ENCODE data around the gene ARL6IP4. TPM values are rescaled to one million over a fixed set of nuclear protein-coding genes. Genes with fewer than 3 reads are reported as not detected.

ARL6IP4 gene
- total and polyA plus RNA-seq, 10 of the 15 experiments (the other 5 are each of a cell fraction or from before 2014, with no cell fraction given), result 2.5 to 320 (median 188) TPM

DNA sequence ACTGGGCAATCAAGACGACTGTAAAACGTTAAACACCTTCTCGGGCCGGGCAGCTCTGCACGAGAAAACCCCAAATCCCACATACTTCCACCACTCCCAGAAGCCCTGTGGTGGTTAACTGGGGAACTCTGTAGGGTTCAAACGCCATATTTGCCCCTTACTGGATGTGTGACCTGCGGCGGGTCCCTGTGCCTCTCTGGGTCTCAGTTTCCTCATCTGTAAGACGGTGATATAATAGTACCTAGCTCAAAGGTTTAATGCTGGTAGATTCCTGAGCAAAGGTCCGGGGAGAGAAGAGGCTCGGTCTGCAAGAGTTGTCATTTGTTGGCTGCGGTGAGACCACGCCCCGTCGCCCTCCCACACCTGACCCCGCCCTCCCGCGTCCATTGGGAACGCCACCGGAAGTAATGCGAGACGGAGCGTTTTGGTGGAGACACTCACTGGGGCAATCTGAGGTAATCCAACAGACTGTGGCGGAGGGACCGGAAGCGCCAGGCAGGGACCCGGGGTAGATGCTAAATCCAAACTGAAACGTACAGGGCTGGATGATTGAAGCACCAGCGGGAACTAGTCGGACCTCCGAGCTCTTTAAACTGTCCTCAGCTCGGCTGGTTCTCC, 6.1 kb upstream of the ARL6IP4 start:
- ChIA-PET POLR2A (interaction anchor here (0.5 to 1.9 kb wide), 8 partner anchors 8 to 609 kb away, joined by 3 to 9 read pairs (median 4); partner anchors contain the start of genes ABCB9, MPHOSPH9, MTRFR and TMED2), CTCF (interaction anchor here (0.5 to 3.4 kb wide), 4 partner anchors 80 to 264 kb away, joined by 3 to 15 read pairs (median 8); partner anchors contain the start of genes MPHOSPH9 and MTRFR), SMC1A (ENCODE audit: uncharacterized antibody, unreplicated experiment) (interaction anchor here (0.6 to 1.9 kb wide), 5 partner anchors 10 to 628 kb away, joined by 3 to 6 read pairs (median 4); partner anchors contain the start of gene DDX55), RAD21 (ENCODE audit: unreplicated experiment) (interaction anchor here (0.6 to 2.6 kb wide), 6 partner anchors 27 to 263 kb away, joined by 3 to 14 read pairs (median 3); partner anchors contain the start of gene MTRFR)
- H3K36me3 ChIP-seq (ENCODE audit: control insufficient read depth in 2 of 2, insufficient read depth in 2 of 2, low read length in 1 of 2), result peaks cover 0 to 4% of the 10 kb centered on the region in 2 experiments; a peak in 2 of 4 replicates
- H4K20me1 ChIP-seq (ENCODE audit: control insufficient read depth, insufficient read depth), result no peaks in the 10 kb centered on the region
- no peaks in the 10 kb centered on the region for H3K9me3 ChIP-seq (replicated peaks; ENCODE audit: control insufficient read depth, insufficient read depth, low read length)
- 1% methylated on average over 32 of the region's 32 CpGs for WGBS (ENCODE audit: insufficient coverage, insufficient replicate concordance, low lambda C conversion rate, missing lambda C conversion rate)
- H3K4me3 ChIP-seq, result peak overlapping the region; percentile 84
- ATAC-seq, result peak; percentile 92
- peak overlapping the region; percentile 90 for H3K4me2 ChIP-seq (ENCODE audit: control insufficient read depth, insufficient read depth)
- BruUV-seq (replicated peaks), result TSS peak; percentile 92
- peaks cover 17% of the 10 kb centered on the region for H3K4me1 ChIP-seq (ENCODE audit: control insufficient read depth, insufficient read depth, low read length)
- intact Hi-C loops (cut with micrococcal nuclease; ENCODE audit: unreplicated experiment) (loop anchor here (2.0 kb wide), 1 partner anchor 264 kb away; no protein-coding TSS in a partner anchor), in situ Hi-C loops (cut with MboI) (no loop called here)
- peak overlapping the region; percentile 98 for H2AFZ ChIP-seq (ENCODE audit: control insufficient read depth, low read depth, low read length)
- H3K9ac ChIP-seq (ENCODE audit: control insufficient read depth, insufficient read depth, low read length), result peak overlapping the region; percentile 100
- FAIRE-seq, result peak; percentile 99
- DNase-seq (ENCODE audit: low read depth, low spot score), result peak; percentile 96
- H3K27me3 ChIP-seq (replicated peaks in 1 of 2; ENCODE audit: control insufficient read depth in 2 of 2, insufficient read depth in 2 of 2, low read length in 1 of 2), result no peaks in the 10 kb centered on the region
- H3K79me2 ChIP-seq (ENCODE audit: control insufficient read depth, insufficient read depth, low read length), result peaks cover 17% of the 10 kb centered on the region
- peak overlapping the region; percentile 99 for H3K27ac ChIP-seq (ENCODE audit: control insufficient read depth, insufficient read depth)
- TF ChIP-seq IRF4 (IDR thresholded peaks at IDR 0.05; ENCODE audit: low read depth, low read length), result no peak
- no peak for TF ChIP-seq SPI1 (IDR thresholded peaks at IDR 0.05; ENCODE audit: borderline replicate concordance, insufficient read depth, low read depth, low read length)
- no peak for TF ChIP-seq ZSCAN29 (IDR thresholded peaks at IDR 0.05)
- TF ChIP-seq, protein P1, sequence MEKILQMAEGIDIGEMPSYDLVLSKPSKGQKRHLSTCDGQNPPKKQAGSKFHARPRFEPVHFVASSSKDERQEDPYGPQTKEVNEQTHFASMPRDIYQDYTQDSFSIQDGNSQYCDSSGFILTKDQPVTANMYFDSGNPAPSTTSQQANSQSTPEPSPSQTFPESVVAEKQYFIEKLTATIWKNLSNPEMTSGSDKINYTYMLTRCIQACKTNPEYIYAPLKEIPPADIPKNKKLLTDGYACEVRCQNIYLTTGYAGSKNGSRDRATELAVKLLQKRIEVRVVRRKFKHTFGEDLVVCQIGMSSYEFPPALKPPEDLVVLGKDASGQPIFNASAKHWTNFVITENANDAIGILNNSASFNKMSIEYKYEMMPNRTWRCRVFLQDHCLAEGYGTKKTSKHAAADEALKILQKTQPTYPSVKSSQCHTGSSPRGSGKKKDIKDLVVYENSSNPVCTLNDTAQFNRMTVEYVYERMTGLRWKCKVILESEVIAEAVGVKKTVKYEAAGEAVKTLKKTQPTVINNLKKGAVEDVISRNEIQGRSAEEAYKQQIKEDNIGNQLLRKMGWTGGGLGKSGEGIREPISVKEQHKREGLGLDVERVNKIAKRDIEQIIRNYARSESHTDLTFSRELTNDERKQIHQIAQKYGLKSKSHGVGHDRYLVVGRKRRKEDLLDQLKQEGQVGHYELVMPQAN (conservative IDR thresholded peaks at IDR 0.05), result no peak
- TF ChIP-seq, protein P2, sequence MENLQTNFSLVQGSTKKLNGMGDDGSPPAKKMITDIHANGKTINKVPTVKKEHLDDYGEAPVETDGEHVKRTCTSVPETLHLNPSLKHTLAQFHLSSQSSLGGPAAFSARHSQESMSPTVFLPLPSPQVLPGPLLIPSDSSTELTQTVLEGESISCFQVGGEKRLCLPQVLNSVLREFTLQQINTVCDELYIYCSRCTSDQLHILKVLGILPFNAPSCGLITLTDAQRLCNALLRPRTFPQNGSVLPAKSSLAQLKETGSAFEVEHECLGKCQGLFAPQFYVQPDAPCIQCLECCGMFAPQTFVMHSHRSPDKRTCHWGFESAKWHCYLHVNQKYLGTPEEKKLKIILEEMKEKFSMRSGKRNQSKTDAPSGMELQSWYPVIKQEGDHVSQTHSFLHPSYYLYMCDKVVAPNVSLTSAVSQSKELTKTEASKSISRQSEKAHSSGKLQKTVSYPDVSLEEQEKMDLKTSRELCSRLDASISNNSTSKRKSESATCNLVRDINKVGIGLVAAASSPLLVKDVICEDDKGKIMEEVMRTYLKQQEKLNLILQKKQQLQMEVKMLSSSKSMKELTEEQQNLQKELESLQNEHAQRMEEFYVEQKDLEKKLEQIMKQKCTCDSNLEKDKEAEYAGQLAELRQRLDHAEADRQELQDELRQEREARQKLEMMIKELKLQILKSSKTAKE (IDR thresholded peaks at IDR 0.05; ENCODE audit: low read depth, poor library complexity, severe bottlenecking), result no peak
- TF ChIP-seq SRF (IDR thresholded peaks at IDR 0.05; ENCODE audit: low read depth in 2 of 2, low read length in 2 of 2), result peak in 1 of 2 experiments; percentile 66; a peak in 1 of 4 replicates
- TF ChIP-seq, protein P3, sequence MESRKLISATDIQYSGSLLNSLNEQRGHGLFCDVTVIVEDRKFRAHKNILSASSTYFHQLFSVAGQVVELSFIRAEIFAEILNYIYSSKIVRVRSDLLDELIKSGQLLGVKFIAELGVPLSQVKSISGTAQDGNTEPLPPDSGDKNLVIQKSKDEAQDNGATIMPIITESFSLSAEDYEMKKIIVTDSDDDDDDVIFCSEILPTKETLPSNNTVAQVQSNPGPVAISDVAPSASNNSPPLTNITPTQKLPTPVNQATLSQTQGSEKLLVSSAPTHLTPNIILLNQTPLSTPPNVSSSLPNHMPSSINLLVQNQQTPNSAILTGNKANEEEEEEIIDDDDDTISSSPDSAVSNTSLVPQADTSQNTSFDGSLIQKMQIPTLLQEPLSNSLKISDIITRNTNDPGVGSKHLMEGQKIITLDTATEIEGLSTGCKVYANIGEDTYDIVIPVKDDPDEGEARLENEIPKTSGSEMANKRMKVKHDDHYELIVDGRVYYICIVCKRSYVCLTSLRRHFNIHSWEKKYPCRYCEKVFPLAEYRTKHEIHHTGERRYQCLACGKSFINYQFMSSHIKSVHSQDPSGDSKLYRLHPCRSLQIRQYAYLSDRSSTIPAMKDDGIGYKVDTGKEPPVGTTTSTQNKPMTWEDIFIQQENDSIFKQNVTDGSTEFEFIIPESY (IDR thresholded peaks at IDR 0.05), result no peak
- no peak for TF ChIP-seq YBX1 (IDR thresholded peaks at IDR 0.05)
- TF ChIP-seq MXI1 (IDR thresholded peaks at IDR 0.05; ENCODE audit: low read depth, low read length), result peak; percentile 42; the same call in 1 of the 2 replicates
- no peak for TF ChIP-seq STAT3 (IDR thresholded peaks at IDR 0.05; ENCODE audit: low read depth, low read length)
- no peak for TF ChIP-seq NFXL1 (IDR thresholded peaks at IDR 0.05; ENCODE audit: borderline replicate concordance)
- TF ChIP-seq EZH2 (IDR thresholded peaks at IDR 0.05; ENCODE audit: borderline replicate concordance, control insufficient read depth, low read depth, low read length), result no peak
- peak in 1 of 2 experiments; percentile 42; a peak in 1 of 4 replicates for TF ChIP-seq BHLHE40 (IDR thresholded peaks at IDR 0.05; ENCODE audit: borderline replicate concordance in 1 of 2, low read depth in 2 of 2, low read length in 1 of 2)
- TF ChIP-seq NBN (IDR thresholded peaks at IDR 0.05), result no peak
- TF ChIP-seq, protein P4, sequence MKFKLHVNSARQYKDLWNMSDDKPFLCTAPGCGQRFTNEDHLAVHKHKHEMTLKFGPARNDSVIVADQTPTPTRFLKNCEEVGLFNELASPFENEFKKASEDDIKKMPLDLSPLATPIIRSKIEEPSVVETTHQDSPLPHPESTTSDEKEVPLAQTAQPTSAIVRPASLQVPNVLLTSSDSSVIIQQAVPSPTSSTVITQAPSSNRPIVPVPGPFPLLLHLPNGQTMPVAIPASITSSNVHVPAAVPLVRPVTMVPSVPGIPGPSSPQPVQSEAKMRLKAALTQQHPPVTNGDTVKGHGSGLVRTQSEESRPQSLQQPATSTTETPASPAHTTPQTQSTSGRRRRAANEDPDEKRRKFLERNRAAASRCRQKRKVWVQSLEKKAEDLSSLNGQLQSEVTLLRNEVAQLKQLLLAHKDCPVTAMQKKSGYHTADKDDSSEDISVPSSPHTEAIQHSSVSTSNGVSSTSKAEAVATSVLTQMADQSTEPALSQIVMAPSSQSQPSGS (IDR thresholded peaks at IDR 0.05; ENCODE audit: low read length), result no peak

All from GM12878 (cell line).